Body of pancreas (tissue), 4 donors: ENCODE measurements around the gene GLI3.

Experiments
- POLR2A ChIP-seq, 3 donors: fragments of 450-650 bp; IDR thresholded peaks; one replicate each; pipeline ENCODE4 v1.6.1; 2016; ENCODE audit warnings: antibody characterized with exemption in 3 of 3, mild to moderate bottlenecking in 2 of 3
- TF ChIP-seq, protein P1 (sequence below), 7 experiments: fragments of 450-650 bp in 4 of 7; fragments of 200-600 bp in 3 of 7; sonication (generic) in 3 of 7; IDR thresholded peaks; one replicate each; pipeline ENCODE4 v1.5.1; 2016 to 2019; ENCODE audit warnings: antibody characterized with exemption in 7 of 7

DNA sequence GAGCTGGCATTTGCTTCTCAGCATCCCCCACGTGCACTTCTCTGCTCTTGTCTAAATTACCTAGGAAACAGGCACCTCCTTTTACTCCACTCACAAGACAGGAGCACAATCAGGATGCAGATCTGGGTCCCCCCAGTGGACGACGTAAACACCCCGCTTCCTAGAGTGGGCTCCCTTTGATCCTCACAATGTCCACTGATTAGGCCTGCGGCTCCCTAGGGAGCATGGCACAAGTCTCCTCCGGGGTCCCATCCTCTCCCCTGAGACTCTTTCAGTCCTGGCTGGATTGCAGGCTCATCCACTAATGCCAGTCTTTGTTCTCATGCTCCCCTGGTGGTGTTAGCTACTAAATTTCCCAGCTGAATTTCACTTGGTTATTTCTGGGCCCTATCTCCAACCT, 98.3 kb downstream of the GLI3 start:
- TF ChIP-seq, protein P1, sequence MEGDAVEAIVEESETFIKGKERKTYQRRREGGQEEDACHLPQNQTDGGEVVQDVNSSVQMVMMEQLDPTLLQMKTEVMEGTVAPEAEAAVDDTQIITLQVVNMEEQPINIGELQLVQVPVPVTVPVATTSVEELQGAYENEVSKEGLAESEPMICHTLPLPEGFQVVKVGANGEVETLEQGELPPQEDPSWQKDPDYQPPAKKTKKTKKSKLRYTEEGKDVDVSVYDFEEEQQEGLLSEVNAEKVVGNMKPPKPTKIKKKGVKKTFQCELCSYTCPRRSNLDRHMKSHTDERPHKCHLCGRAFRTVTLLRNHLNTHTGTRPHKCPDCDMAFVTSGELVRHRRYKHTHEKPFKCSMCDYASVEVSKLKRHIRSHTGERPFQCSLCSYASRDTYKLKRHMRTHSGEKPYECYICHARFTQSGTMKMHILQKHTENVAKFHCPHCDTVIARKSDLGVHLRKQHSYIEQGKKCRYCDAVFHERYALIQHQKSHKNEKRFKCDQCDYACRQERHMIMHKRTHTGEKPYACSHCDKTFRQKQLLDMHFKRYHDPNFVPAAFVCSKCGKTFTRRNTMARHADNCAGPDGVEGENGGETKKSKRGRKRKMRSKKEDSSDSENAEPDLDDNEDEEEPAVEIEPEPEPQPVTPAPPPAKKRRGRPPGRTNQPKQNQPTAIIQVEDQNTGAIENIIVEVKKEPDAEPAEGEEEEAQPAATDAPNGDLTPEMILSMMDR (IDR thresholded peaks at IDR 0.05) = no peak
- TF ChIP-seq POLR2A (IDR thresholded peaks at IDR 0.05) = no peak
